ES-I3 (cell line): ENCODE measurements around the gene C10orf90.

ENCODE experiments used
- H3K36me3 ChIP-seq: 2 replicates; pipeline ENCODE4 v1.6.1; 2013; ENCODE audit warnings: mild to moderate bottlenecking, low read length, control low read depth, moderate library complexity; ENCODE audit not compliant: insufficient read depth
- H3K4me1 ChIP-seq: 2 replicates; pipeline ENCODE4 v1.6.1; 2013; ENCODE audit warnings: mild to moderate bottlenecking, control low read depth, low read length; ENCODE audit not compliant: insufficient read depth
- H3K9ac ChIP-seq: 2 replicates; pipeline ENCODE4 v1.6.1; 2013; ENCODE audit warnings: low read depth, mild to moderate bottlenecking, low read length, moderate library complexity
- H3K9me3 ChIP-seq: 2 replicates; pipeline ENCODE4 v1.6.1; 2013; ENCODE audit warnings: mild to moderate bottlenecking, low read length, moderate library complexity; ENCODE audit not compliant: control insufficient read depth, insufficient read depth

The C10orf90 gene, protein sequence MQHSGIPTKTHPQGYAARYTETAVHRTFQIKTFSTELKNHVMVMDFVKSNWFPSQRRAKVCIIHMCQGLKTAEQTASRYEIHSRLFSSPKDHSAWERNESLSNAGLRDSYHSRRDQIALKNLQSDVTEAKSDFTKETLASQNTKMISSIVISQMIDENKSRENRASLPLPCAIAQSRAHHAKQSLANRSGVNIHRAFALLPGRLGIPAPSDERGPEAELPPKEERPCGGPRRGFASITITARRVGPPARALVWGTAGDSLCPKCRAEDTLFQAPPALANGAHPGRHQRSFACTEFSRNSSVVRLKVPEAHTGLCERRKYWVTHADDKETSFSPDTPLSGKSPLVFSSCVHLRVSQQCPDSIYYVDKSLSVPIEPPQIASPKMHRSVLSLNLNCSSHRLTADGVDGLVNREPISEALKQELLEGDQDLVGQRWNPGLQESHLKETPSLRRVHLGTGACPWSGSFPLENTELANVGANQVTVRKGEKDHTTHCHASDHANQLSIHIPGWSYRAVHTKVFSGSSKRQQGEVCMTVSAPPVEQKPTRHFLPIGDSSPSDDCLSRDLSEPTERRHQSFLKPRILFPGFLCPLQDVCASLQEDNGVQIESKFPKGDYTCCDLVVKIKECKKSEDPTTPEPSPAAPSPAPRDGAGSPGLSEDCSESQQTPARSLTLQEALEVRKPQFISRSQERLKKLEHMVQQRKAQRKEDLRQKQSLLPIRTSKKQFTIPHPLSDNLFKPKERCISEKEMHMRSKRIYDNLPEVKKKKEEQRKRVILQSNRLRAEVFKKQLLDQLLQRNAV

DNA sequence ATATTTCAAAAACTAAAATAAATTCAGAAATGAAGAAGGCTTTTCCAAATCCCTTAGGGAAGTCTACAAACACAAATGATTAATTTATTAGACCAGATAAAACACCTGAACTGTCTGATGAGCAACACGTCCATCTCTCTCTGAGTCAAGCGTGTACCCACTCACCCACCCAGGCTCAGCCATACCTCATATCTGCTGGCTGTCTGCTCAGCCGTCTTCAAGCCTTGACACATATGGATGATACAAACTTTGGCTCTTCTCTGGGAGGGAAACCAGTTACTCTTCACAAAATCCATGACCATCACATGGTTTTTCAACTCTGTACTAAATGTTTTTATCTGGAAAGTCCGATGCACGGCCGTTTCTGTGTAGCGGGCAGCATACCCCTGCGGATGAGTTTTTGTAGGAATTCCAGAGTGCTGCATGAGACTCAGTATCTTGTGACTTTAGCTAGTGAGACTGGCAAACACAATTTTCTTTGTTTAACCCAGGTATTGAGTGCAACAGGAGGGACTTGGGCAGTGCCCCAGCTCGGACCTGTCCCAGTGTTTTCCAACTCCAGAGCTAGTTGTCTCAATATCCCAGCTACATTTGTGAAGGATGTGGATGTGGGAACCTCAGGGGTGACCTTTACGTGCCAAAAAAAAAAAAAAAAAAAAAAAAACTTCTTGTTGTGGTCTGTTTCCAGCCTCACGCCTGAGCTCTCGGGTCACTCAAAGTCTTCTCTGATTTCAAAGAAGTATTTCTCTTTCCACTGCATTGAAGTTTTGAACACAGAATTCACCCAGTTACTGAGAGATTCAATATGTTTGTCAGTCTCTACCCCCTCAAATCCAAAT is at the start of gene C10orf90:
C10orf90 (minus strand) TSS at position 638 of the 839 bp plus-strand sequence; CDS start at position 425, 213 bp downstream.
- H3K36me3 ChIP-seq = no peaks in the 10 kb centered on the region
- H3K4me1 ChIP-seq = no peaks in the 10 kb centered on the region
- H3K9ac ChIP-seq = no peak within 1 kb of the TSS
- H3K9me3 ChIP-seq = no peaks in the 10 kb centered on the region

DNA sequence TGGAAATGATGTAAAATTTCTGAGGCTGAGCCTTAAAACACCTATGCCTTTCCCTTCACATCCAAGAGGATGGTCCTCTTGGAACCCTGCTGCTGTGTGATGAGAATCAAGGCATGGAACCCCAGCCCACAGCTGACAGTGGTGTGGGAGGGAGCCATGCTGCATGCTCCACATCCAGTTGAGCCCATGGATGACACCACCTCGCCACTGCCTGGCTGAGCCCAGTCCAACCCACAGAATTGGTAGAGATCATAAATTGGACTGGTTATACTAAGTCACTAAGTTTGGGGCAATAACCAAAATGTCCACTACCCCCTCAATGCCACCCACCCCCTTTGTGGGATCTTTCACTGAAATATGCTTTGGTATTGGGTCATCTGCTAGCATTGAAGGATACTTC is 45.9 kb upstream of the C10orf90 start:
- H3K4me1 ChIP-seq = no peaks in the 10 kb centered on the region
- H3K9me3 ChIP-seq = 0 out of 2 replicates have a peak, but pooled peaks cover under 1% of the 10 kb centered on the region
- H3K36me3 ChIP-seq = no peaks in the 10 kb centered on the region
- no peak overlapping the region for H3K9ac ChIP-seq

DNA sequence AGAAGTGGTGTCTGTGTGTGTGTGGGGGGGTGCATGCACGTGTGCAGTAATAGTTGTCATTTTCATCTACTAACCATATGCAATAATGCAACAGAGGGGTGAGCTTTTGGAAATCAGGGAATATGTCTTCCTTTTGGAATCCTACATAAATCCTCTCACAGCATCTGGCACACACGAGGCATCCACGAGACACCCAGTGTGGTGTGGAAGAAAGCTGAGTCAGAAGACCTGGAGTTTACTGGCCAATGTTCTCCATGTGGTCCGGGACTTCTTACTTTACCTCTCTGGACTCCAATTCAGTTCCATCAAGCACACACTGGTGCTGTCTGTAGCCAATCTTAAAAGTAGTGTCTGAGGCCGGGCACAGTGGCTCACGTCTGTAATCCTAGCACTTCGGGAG is 43.1 kb upstream of the C10orf90 start:
- Histone ChIP-seq H3K9ac (no peak overlapping the region), H3K9me3 (peaks cover 6% of the 10 kb centered on the region; the same call in 1 of the 2 replicates), H3K4me1 (no peaks in the 10 kb centered on the region), H3K36me3 (no peaks in the 10 kb centered on the region)

DNA sequence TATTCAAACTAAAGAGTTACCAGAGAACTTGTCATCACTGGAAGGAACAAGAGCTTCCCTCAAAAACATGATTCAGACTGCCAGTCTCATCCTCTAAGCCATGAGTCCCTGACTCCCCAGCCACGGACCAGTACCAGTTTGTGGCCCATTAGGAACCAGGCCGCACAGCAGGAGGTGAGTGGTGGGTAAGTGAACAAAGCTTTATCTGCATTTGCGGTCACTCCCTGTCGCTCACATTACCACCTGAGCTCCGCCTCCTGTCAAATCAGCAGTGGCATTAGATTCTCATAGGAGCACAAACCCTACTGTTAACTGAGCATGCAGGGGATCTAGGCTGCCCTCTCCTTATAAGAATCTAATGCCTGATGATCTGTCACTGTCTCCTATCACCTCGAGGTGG is 42.2 kb upstream of the C10orf90 start:
- H3K4me1 ChIP-seq = no peaks in the 10 kb centered on the region
- H3K9me3 ChIP-seq = peaks cover 6% of the 10 kb centered on the region; the same call in 1 of the 2 replicates
- no peak overlapping the region for H3K9ac ChIP-seq
- no peaks in the 10 kb centered on the region for H3K36me3 ChIP-seq

DNA sequence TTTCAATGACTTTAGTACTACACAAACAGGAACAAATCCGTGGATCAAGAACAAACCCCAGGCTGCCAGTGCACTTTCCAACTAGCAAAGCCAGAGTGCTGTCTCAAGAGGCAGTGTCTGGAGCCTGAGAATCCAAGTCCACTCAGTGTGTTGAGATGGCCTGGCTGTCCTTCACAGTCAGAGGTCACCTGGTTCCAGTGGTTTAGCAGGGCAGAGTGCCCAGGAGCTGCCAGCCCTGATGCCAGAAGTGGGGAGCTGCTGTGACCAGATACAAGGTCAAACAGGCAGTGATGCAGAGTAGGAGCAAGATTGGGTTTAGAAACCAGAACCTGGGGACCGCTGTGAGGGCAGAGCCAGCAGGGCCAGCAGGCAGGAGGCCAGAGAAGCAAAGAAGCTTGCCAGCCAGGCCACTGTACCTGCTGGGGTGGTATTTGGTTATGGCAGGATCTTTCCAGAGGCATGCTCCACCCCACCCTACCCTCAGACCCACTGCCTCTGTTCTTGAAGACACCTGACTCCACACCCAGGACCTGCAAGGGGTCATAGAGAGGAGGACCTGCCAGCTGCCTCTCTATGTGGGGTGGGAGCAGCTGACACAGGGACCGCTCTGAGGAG is 35.6 kb upstream of the C10orf90 start:
- Histone ChIP-seq H3K36me3 (no peaks in the 10 kb centered on the region), H3K9ac (no peak overlapping the region), H3K4me1 (no peaks in the 10 kb centered on the region), H3K9me3 (peaks cover 2% of the 10 kb centered on the region; the same call in 1 of the 2 replicates)

DNA sequence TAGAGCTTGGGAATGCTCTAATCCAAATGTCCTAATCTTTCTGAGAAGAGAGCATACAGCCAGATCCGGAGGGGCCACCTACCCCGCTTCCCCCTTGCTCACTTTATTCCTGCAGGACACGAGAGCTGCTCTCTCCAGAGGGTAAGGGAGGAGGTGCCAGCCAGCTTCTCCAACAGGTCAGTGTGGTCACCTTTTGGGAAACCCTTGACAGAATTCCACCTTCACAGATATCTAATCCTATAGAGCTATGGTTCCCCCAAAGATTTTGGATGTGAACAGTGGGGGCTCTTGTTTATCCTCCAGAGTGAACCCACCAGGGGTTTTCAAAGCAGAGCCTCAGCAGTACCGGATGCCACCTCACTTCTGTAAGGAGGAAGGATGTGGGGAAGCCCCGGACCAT is 34.6 kb upstream of the C10orf90 start:
- no peaks in the 10 kb centered on the region for H3K4me1 ChIP-seq
- no peak overlapping the region for H3K9ac ChIP-seq
- H3K36me3 ChIP-seq = no peaks in the 10 kb centered on the region

DNA sequence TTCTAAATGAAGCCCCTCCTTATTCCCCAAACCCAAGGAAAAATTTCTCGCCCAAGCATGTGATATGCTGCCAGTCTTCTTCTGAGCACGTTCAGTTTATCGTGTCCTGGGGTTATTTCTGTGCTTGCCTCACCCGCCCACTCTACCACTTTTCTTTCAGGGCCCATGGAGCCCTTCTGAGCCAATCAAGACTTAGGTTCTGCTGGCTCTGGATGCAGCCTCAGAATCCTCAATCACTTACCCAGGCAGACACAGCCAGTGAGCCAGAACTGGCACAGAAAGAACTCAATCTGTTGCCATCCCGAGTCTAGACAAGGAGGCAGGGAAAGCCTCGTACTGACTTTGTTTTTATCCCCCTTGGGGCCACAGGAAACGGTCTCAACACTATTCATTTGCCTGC is 34.2 kb upstream of the C10orf90 start:
- Histone ChIP-seq H3K4me1 (no peaks in the 10 kb centered on the region), H3K9me3 (no peaks in the 10 kb centered on the region), H3K9ac (no peak overlapping the region), H3K36me3 (no peaks in the 10 kb centered on the region)

More for the DNA sequence above, 34.6 kb upstream of the C10orf90 start:
- H3K9me3 ChIP-seq = no peaks in the 10 kb centered on the region

DNA sequence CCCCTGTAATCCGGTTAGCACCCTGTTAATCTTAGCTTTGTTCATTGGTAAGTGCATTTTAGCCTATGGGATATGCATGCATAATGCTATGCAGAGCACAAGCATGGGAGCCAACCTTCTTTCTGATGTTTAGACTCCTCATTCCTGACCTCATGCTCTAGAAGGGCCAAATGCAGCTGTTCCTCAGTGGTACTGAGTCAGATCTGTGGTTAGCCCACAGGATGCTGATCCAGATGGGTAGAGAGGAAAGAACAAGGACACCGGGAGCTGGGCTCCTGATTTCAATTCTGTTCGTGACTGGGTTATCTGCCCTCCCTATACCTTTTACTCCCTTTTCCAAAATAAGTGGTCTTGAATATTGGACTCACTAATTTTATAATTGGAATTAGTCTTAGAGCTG is 31.7 kb upstream of the C10orf90 start:
- Histone ChIP-seq H3K9me3 (no peaks in the 10 kb centered on the region), H3K4me1 (no peaks in the 10 kb centered on the region), H3K36me3 (no peaks in the 10 kb centered on the region), H3K9ac (no peak overlapping the region)

DNA sequence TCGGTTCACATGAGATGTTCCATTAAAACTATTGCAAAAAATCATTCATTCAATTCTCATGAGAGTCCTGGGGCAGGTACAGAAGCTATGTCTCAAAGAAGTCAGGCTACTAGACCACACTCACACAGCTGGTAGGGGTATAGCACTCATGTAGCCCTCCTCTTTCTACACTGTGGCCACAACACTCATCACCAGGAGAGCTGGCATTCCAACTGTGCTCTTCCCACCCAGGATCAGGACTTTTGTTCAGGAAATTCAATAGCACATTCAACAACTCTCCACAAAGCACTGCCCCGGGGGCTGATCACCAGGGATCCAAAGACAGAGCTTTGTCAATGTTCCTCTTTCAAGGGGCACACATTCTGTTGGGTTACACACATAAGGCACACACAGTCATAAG is 31.0 kb upstream of the C10orf90 start:
- H3K36me3 ChIP-seq = no peaks in the 10 kb centered on the region
- no peaks in the 10 kb centered on the region for H3K4me1 ChIP-seq

DNA sequence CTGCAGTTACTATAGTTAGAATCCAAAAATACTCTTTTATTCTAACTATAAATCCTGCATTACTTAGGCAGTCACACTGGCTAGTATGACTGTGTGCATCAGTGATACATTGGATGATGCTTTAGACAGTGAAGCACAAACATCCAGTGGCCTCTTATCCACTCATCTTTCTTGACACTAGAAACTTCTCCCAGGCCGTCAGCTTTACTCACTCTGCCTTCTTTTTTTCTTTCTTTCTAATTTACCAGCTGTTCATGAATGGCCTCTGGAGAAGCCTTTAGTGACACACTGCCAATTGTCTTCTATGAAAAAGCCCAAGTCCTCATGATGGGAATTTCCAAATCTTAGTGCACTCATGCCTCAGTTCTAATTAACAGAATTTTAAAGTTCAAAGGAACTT is 26.2 kb upstream of the C10orf90 start:
- Histone ChIP-seq H3K9me3 (no peaks in the 10 kb centered on the region), H3K36me3 (no peaks in the 10 kb centered on the region), H3K4me1 (no peaks in the 10 kb centered on the region), H3K9ac (no peak overlapping the region)

More for the DNA sequence above, 31.0 kb upstream of the C10orf90 start:
- H3K9ac ChIP-seq = no peak overlapping the region
- no peaks in the 10 kb centered on the region for H3K9me3 ChIP-seq

DNA sequence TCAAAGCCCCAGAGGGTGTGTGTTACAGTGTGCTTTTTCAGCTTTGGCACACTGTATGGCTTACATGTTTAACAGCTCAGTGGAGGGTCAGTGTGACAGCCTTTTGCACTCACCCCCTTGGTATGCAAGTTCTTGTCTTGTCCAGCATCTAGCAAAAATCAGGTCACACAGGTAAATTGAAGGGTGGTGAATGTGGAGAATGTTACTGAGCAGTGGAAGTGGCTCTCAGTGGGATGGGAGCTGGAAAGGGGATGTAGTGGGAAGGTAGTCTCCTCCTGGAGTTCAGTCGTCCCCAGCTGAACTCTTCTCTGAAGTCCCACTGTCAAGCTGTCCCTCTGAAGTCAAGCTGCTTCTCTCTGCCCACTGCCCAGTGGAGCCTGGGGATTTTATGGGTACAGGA is 21.0 kb upstream of the C10orf90 start:
- H3K4me1 ChIP-seq = 0 out of 2 replicates have a peak, but pooled peaks cover 6% of the 10 kb centered on the region
- H3K9ac ChIP-seq = no peak overlapping the region
- 0 out of 2 replicates have a peak, but pooled peaks cover 3% of the 10 kb centered on the region for H3K9me3 ChIP-seq
- H3K36me3 ChIP-seq = no peaks in the 10 kb centered on the region

DNA sequence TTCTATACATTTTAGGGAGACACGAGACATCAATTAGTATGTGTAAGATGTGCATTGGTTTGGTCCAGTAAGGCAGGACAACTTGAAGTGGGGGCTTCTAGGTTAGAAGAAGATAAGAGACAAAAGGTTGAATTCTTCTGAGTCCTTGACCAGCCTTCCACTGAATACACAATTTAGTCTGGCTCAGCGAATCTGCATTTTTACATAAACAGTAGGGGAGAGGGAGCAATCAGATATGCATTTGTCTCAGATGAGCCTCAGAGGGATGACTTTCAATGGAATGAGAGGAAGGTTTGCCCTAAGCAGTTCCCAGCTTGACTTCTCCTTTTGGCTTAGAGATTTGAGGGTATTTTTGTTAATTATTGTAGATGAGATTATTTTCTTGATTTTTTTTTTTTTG is 20.0 kb upstream of the C10orf90 start:
- Histone ChIP-seq H3K9ac (no peak overlapping the region), H3K9me3 (0 out of 2 replicates have a peak, but pooled peaks cover 3% of the 10 kb centered on the region), H3K36me3 (no peaks in the 10 kb centered on the region), H3K4me1 (0 out of 2 replicates have a peak, but pooled peaks cover 6% of the 10 kb centered on the region)

DNA sequence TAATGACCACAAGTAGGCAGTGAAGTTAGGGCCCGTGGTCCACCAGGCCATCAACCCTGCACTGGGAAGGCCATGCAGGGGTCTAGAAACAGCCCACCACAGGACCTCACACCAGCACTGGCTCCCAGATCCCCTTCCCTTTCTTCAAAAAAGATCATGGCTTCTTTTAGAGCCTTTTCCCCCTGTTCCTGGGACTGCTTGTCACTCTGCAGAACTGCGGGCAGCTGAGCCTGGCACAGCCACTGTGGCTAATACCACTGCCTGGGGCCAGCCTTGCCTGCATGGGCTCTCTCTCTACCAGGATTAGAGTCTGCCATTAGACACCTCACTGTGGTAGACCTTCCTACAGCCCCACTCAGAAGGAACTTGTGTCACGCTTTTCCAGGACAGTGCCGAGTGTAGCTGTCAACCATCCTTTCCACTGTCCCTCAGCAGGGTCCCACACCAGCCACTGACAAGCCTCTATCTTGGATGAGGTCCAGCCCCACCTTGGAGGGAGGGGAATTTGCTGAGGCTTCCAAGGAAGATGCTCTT is 19.0 kb upstream of the C10orf90 start:
- H3K36me3 ChIP-seq = no peaks in the 10 kb centered on the region
- 0 out of 2 replicates have a peak, but pooled peaks cover 6% of the 10 kb centered on the region for H3K4me1 ChIP-seq
- no peak overlapping the region for H3K9ac ChIP-seq
- 0 out of 2 replicates have a peak, but pooled peaks cover 3% of the 10 kb centered on the region for H3K9me3 ChIP-seq
